AG09319 (cell line): ENCODE measurements around the gene HAPLN3.

Experiments
- DNase-seq: peaks from one replicate; pipeline ENCODE4 v3.0.0-alpha.2; 2010; ENCODE audit warnings: low read depth; ENCODE audit errors: extremely low read depth
- CTCF ChIP-seq: IDR thresholded peaks from 2 replicates; pipeline ENCODE4 v1.5.1; 2011; ENCODE audit warnings: low read depth, mild to moderate bottlenecking, inconsistent platforms, low read length, moderate library complexity

HAPLN3 gene

DNA sequence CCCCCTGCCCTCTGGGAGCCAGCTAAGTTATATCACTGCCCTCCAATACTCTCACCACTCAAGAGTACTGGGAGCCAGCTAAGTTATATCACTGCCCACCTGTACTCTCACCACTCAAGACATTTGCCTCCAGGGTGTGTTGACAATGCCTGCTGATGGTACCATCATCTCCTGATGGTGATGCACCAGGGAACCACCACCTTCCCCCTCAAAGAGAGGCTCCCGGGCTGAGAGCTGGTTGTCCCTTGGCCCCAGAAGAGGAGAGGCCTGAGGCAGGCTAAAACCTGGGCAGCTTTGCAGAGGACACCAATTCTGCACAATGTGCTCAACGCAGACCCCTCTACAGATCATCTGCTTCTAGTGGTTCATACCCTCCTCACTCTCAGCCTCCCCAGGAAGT, 7.5 kb upstream of the HAPLN3 start:
- no peak for TF ChIP-seq CTCF
- DNase-seq: no peak

GRCh38 chr15:88902221-88902835, 7.0 kb upstream of the HAPLN3 start:
- DNase-seq: no peak
- TF ChIP-seq CTCF: no peak

- DNase-seq: no peak
- TF ChIP-seq CTCF: no peak
These were observed 6.3 kb upstream of the HAPLN3 start for GRCh38 chr15:88901508-88902220.

- no peak for DNase-seq
- no peak for TF ChIP-seq CTCF
These were observed 5.7 kb upstream of the HAPLN3 start for GRCh38 chr15:88900982-88901418.

DNA sequence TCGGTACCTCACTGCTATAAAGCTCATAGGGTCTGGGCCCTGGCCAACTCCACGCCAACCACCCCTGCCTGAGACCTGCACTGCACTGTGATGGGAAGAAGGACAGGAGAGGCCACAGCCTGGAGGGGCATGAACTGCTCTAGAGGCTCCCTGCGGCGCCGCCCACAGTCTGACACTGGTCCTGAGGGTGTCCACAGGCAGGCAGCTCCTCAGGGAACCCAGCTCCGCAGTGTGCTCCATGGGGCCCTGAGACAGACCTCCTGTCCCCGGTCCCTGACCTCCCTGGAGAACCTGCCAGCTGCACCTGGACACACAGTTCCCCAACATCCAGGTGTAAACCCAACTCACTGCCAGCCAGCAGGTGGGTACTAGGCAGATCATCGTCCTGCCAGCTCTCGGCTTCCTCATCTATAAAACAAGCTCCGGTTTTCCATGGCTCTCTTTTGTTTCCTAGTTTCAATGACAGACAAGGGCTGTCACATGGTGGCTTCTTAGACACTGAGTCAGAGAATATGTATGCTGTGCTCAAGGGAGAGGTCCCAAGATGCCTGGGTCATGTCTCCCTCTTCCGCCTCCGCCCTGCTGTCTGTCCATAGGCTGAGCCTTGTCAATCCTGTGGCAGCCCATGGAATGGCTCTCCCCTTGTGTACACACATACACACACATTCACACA, 5.1 kb upstream of the HAPLN3 start:
- DNase-seq: no peak
- no peak for TF ChIP-seq CTCF

DNA sequence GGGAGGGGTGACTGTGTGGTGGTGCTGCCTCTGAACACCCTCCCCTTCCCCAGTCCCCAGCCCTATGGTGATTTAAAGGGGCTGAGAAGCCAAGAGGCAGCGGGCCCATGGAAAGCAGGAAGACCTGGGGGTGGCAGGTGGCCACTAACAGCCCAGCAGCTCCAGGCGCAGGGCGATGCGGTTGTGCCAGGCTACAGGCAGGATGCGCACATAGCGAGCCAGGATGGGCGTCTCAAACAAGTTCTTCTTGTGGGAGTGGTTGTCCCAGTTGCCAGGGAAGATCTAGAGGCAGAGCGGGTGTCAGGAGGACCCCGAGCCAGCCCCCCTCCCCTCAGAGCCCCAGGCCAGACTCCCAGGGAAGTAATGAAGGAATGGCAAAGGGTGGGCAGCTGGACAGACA, 3.9 kb upstream of the HAPLN3 start:
- TF ChIP-seq CTCF: no peak
- no peak for DNase-seq

GRCh38 chr15:88898736-88899135, 3.4 kb upstream of the HAPLN3 start:
- DNase-seq: no peak
- no peak for TF ChIP-seq CTCF
